GM12878 (cell line): ENCODE results near the gene CTSH. TPM values are rescaled to one million over a fixed set of nuclear protein-coding genes. Genes with fewer than 3 reads are reported as not detected.

Experiments used
- BMI1 ChIP-seq: fragments of 450-650 bp; IDR thresholded peaks from 2 replicates; pipeline ENCODE4 v1.6.1; 2016; ENCODE audit warnings: mild to moderate bottlenecking, moderate library complexity, borderline replicate concordance
- CBX3 ChIP-seq: fragments of 200-600 bp; sonication (generic); IDR thresholded peaks from 2 replicates; pipeline ENCODE4 v1.6.1; 2016; ENCODE audit warnings: low read depth, borderline replicate concordance
- CREM ChIP-seq: IDR thresholded peaks from 2 replicates; pipeline ENCODE4 v1.6.1; 2014; ENCODE audit warnings: antibody characterized with exemption, low read depth
- EGR1 ChIP-seq, 2 experiments: IDR thresholded peaks; 1 replicate in 1 of 2; 2 replicates in 1 of 2; pipeline ENCODE4 v1.6.1; 2011 to 2012; ENCODE audit warnings: low read depth in 2 of 2, low read length in 2 of 2, borderline replicate concordance in 1 of 2, mild to moderate bottlenecking in 1 of 2, moderate library complexity in 1 of 2
- GABPA ChIP-seq: IDR thresholded peaks from 2 replicates; pipeline ENCODE4 v1.6.1; 2014; ENCODE audit warnings: antibody characterized with exemption, low read depth, mild to moderate bottlenecking, inconsistent platforms
- GATAD2B ChIP-seq: fragments of 450-650 bp; conservative IDR thresholded peaks from 2 replicates; pipeline ENCODE4 v1.6.1; 2017; ENCODE audit warnings: low read depth, mild to moderate bottlenecking, moderate library complexity
- HDAC2 ChIP-seq: fragments of 200-600 bp; sonication (generic); IDR thresholded peaks from 2 replicates; pipeline ENCODE4 v1.6.1; 2017
- IRF4 ChIP-seq: IDR thresholded peaks from 2 replicates; pipeline ENCODE4 v1.6.1; 2011; ENCODE audit warnings: low read depth, low read length
- KLF5 ChIP-seq: fragments of 450-650 bp; IDR thresholded peaks from 2 replicates; pipeline ENCODE4 v1.6.1; 2014; ENCODE audit warnings: mild to moderate bottlenecking; ENCODE audit not compliant: partially characterized antibody
- RELA ChIP-seq: fragments of 450-650 bp; IDR thresholded peaks from 2 replicates; pipeline ENCODE4 v1.8.0; 2014; ENCODE audit warnings: borderline replicate concordance; ENCODE audit not compliant: partially characterized antibody
- ZSCAN29 ChIP-seq: fragments of 450-650 bp; IDR thresholded peaks from 2 replicates; pipeline ENCODE4 v1.6.1; 2017; ENCODE audit warnings: mild to moderate bottlenecking, moderate library complexity
- polyA plus RNA-seq, 11 experiments: library from polyadenylated mRNA; depleted of rRNA in 4 of 11; unstranded in 6 of 11; stranded (reverse) in 5 of 11; fragments of >200 nt; fragmentation: Nextera tagmentation in 4 of 11; fragmentation: Illumina TruSeq in 1 of 11; extraction: Ambion mirVana in 4 of 11; extraction: Trizol in 1 of 11; gene quantifications; 1 replicate in 1 of 11; 2 replicates in 10 of 11; pipeline versions ENCODE4 v1.2.1 to v1.2.3, GENCODE V29; 2011 to 2016; ENCODE audit warnings: inconsistent platforms in 2 of 11, missing spikeins in 2 of 11, low read depth in 1 of 11
- total RNA-seq, 4 experiments: library from RNA; depleted of rRNA in 3 of 4; stranded (reverse); fragments of >200 nt in 3 of 4; fragmentation: Illumina TruSeq in 1 of 4; extraction: Trizol in 1 of 4; gene quantifications; 2 replicates each; pipeline versions ENCODE4 v1.2.1 to v1.2.3, GENCODE V29; 2013 to 2021
- TF ChIP-seq, protein P1 (sequence below): fragments of 450-650 bp; IDR thresholded peaks from 2 replicates; pipeline ENCODE4 v1.6.1; 2016; ENCODE audit warnings: mild to moderate bottlenecking
- TF ChIP-seq, protein P2 (sequence below): fragments of 450-650 bp; IDR thresholded peaks from 2 replicates; pipeline ENCODE4 v1.6.1; 2014; ENCODE audit warnings: mild to moderate bottlenecking
- TF ChIP-seq, protein P3 (sequence below): fragments of 450-650 bp; IDR thresholded peaks from 2 replicates; pipeline ENCODE4 v1.6.1; 2017; ENCODE audit warnings: mild to moderate bottlenecking
- TF ChIP-seq, protein P4 (sequence below): IDR thresholded peaks from 2 replicates; pipeline ENCODE4 v1.6.1; 2012; ENCODE audit warnings: low read length, inconsistent platforms
- TF ChIP-seq, protein P5 (sequence below): IDR thresholded peaks from 2 replicates; pipeline ENCODE4 v1.6.1; 2011; ENCODE audit warnings: low read depth, low read length, improper control_type of control experiment, borderline replicate concordance
- TF ChIP-seq, protein P6 (sequence below): fragments of 450-650 bp; IDR thresholded peaks from 2 replicates; pipeline ENCODE4 v1.6.1; 2017; ENCODE audit warnings: mild to moderate bottlenecking, moderate library complexity

CTSH gene
- total and polyA plus RNA-seq, 10 of the 15 experiments (the other 5 are each of a cell fraction or from before 2014, with no cell fraction given) = 30.2 to 1,212 (median 519) TPM

DNA sequence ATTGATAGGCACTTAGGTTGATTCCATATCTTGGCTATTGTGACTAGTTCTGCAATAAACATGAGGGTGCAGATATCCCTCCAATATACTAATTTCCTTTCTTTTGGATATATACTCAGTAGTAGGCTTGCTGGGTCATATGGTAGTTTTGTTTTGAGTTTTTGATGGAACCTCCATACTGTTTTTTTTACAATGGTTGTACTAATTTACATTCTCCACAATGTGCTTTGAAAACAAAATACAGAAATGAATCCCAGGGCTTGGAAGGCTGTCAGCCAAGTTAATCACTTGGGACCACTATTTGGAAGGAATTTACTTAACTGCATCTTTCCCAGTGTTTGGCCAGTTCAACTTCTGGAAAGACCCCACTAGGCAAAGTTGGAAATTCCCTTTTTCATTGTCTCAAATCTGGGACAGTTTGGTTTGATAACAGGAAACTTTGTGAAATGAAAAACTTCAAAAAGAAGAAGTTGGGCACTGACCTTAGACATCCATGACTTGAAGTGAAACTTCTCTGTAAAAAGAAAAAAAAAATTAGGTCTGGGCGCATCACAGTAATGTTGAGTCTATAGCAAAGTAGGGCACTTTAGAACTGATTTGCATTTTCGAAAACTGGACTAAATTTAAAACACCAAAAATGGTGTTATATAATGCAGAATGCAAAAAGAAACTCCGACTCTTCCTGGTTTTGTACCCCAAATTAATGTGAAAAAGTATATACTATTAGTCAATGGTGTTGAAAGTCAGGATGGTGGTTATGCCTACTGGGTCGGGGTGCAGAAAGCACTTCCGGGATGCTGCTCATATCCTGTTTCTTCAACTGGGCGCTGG is 6.0 kb downstream of the CTSH start (continued):
- TF ChIP-seq KLF5 = no peak
- 0 out of 2 replicates have a peak, but pooled peaks have one; percentile 6 for TF ChIP-seq CREM
- TF ChIP-seq EGR1 (IDR thresholded peaks at IDR 0.05; ENCODE audit: borderline replicate concordance in 1 of 2, low read depth in 2 of 2, low read length in 2 of 2) = no peak
- TF ChIP-seq, protein P1, sequence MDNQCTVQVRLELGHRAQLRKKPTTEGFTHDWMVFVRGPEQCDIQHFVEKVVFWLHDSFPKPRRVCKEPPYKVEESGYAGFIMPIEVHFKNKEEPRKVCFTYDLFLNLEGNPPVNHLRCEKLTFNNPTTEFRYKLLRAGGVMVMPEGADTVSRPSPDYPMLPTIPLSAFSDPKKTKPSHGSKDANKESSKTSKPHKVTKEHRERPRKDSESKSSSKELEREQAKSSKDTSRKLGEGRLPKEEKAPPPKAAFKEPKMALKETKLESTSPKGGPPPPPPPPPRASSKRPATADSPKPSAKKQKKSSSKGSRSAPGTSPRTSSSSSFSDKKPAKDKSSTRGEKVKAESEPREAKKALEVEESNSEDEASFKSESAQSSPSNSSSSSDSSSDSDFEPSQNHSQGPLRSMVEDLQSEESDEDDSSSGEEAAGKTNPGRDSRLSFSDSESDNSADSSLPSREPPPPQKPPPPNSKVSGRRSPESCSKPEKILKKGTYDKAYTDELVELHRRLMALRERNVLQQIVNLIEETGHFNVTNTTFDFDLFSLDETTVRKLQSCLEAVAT = no peak
- peak; percentile 50 for TF ChIP-seq BMI1
- TF ChIP-seq, protein P2, sequence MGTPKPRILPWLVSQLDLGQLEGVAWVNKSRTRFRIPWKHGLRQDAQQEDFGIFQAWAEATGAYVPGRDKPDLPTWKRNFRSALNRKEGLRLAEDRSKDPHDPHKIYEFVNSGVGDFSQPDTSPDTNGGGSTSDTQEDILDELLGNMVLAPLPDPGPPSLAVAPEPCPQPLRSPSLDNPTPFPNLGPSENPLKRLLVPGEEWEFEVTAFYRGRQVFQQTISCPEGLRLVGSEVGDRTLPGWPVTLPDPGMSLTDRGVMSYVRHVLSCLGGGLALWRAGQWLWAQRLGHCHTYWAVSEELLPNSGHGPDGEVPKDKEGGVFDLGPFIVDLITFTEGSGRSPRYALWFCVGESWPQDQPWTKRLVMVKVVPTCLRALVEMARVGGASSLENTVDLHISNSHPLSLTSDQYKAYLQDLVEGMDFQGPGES = no peak
- TF ChIP-seq GABPA = 0 out of 2 replicates have a peak, but pooled peaks have one; percentile 66
- TF ChIP-seq RELA = peak; percentile 56
- TF ChIP-seq, protein P3, sequence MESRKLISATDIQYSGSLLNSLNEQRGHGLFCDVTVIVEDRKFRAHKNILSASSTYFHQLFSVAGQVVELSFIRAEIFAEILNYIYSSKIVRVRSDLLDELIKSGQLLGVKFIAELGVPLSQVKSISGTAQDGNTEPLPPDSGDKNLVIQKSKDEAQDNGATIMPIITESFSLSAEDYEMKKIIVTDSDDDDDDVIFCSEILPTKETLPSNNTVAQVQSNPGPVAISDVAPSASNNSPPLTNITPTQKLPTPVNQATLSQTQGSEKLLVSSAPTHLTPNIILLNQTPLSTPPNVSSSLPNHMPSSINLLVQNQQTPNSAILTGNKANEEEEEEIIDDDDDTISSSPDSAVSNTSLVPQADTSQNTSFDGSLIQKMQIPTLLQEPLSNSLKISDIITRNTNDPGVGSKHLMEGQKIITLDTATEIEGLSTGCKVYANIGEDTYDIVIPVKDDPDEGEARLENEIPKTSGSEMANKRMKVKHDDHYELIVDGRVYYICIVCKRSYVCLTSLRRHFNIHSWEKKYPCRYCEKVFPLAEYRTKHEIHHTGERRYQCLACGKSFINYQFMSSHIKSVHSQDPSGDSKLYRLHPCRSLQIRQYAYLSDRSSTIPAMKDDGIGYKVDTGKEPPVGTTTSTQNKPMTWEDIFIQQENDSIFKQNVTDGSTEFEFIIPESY = no peak
- TF ChIP-seq ZSCAN29 = no peak
- no peak for TF ChIP-seq CBX3
- peak; percentile 42 for TF ChIP-seq GATAD2B
- TF ChIP-seq HDAC2 = no peak
- TF ChIP-seq, protein P4, sequence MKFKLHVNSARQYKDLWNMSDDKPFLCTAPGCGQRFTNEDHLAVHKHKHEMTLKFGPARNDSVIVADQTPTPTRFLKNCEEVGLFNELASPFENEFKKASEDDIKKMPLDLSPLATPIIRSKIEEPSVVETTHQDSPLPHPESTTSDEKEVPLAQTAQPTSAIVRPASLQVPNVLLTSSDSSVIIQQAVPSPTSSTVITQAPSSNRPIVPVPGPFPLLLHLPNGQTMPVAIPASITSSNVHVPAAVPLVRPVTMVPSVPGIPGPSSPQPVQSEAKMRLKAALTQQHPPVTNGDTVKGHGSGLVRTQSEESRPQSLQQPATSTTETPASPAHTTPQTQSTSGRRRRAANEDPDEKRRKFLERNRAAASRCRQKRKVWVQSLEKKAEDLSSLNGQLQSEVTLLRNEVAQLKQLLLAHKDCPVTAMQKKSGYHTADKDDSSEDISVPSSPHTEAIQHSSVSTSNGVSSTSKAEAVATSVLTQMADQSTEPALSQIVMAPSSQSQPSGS = peak; percentile 58
- TF ChIP-seq, protein P5, sequence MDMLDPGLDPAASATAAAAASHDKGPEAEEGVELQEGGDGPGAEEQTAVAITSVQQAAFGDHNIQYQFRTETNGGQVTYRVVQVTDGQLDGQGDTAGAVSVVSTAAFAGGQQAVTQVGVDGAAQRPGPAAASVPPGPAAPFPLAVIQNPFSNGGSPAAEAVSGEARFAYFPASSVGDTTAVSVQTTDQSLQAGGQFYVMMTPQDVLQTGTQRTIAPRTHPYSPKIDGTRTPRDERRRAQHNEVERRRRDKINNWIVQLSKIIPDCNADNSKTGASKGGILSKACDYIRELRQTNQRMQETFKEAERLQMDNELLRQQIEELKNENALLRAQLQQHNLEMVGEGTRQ = no peak
- TF ChIP-seq, protein P6, sequence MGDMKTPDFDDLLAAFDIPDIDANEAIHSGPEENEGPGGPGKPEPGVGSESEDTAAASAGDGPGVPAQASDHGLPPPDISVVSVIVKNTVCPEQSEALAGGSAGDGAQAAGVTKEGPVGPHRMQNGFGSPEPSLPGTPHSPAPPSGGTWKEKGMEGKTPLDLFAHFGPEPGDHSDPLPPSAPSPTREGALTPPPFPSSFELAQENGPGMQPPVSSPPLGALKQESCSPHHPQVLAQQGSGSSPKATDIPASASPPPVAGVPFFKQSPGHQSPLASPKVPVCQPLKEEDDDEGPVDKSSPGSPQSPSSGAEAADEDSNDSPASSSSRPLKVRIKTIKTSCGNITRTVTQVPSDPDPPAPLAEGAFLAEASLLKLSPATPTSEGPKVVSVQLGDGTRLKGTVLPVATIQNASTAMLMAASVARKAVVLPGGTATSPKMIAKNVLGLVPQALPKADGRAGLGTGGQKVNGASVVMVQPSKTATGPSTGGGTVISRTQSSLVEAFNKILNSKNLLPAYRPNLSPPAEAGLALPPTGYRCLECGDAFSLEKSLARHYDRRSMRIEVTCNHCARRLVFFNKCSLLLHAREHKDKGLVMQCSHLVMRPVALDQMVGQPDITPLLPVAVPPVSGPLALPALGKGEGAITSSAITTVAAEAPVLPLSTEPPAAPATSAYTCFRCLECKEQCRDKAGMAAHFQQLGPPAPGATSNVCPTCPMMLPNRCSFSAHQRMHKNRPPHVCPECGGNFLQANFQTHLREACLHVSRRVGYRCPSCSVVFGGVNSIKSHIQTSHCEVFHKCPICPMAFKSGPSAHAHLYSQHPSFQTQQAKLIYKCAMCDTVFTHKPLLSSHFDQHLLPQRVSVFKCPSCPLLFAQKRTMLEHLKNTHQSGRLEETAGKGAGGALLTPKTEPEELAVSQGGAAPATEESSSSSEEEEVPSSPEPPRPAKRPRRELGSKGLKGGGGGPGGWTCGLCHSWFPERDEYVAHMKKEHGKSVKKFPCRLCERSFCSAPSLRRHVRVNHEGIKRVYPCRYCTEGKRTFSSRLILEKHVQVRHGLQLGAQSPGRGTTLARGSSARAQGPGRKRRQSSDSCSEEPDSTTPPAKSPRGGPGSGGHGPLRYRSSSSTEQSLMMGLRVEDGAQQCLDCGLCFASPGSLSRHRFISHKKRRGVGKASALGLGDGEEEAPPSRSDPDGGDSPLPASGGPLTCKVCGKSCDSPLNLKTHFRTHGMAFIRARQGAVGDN = 0 out of 2 replicates have a peak, but pooled peaks have one; percentile 8
- no peak for TF ChIP-seq IRF4
